HG03097 (cell line): ENCODE data around the gene ZNF831.

Experiments
- ATAC-seq: cut with Tn5 transposase; IDR thresholded peaks from one replicate; pipeline ENCODE4 v1.9.1; 2021; ENCODE audit not compliant: unreplicated experiment, low FRiP score

Gene ZNF831

DNA sequence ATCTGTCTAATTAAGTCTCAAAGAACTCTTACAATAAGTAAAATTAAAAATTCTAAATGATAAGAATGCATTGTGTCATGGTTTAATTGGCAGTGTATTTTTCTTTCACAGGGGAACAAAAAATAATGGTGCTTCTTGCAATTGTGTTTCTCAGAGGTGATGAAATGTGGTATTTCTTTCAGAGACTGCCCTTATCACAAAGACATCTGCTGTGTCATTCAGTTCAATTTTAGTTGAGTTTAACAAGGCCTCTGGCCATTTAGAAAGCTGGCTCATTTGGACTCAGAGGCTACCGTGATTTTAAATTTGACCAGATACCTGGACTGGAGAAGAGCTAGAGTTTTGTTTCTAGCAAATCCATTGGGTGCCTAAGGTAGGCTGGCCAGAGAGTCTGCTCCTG lies 23.6 kb upstream of the ZNF831 start:
- ATAC-seq = no peak

DNA sequence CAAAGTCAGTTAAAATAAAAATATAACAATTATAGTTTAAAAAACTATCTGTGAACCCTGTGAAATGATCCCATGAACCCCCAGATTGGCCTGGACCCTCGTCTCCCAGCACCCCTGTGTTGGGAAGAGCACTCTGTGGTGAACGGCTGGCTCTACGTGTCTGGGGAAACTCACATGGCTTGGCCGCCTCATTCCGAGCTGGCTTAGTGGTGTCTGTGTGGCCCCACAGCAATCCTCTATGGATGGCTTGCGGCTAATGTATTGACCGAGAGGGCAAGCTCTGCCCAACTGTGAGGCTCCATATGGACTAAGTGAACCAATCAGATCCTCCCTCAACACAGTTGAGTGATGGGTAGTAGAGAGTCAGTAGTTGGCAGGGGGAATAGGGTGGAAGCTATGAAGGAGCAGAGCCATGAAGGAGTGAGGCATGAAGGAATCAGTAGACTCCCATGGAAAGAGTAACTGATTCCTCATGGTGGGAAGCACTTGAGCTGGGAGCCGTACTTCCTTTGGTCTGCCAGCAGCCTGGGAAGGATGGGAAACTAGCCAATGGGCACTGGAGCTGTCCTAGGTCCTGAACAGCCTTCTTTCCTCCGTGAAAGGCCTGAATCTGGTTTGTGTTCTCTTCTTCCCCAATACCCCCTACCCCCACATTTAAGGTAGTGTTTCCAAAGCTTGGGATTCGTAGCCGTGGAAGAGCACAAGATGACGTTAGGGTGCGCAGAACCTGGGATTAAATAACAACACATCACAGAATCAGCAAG lies 21.6 kb upstream of the ZNF831 start:
- no peak for ATAC-seq

- no peak for ATAC-seq
These were observed 20.3 kb upstream of the ZNF831 start for GRCh38 chr20:59143326-59143725.

DNA sequence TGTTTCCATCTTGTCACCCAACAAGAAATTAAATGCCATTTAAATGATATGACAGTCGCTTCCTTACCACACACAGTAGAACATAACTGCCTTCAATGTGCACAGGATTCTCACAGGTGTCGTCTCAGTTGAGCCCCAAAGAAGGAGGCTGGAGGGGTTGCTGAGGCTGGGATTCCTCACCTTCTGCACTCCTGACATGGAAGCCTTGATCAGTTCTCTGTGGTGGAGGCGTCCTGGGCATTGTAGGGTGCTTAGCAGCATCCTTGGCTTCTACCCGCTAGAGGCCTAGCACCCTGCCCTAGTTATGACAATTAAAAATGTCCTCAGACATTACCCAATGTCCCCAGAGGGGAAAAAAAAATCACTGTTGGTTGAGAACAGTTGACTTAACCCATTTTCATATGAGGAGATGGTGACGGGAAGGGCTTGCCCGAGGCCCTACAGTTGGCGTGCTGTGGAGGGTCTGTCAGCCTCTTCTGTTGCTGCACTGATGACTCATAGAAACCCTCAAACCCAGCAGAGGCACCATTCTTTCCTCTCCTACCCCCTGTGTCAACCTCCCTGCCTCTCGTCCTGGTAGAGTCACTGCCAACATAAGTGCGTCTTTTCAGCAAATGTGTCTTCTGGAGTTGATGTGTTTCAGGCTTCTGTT lies 19.3 kb upstream of the ZNF831 start:
- ATAC-seq = no peak

- no peak for ATAC-seq
These were observed 18.8 kb upstream of the ZNF831 start for GRCh38 chr20:59144831-59145196.

DNA sequence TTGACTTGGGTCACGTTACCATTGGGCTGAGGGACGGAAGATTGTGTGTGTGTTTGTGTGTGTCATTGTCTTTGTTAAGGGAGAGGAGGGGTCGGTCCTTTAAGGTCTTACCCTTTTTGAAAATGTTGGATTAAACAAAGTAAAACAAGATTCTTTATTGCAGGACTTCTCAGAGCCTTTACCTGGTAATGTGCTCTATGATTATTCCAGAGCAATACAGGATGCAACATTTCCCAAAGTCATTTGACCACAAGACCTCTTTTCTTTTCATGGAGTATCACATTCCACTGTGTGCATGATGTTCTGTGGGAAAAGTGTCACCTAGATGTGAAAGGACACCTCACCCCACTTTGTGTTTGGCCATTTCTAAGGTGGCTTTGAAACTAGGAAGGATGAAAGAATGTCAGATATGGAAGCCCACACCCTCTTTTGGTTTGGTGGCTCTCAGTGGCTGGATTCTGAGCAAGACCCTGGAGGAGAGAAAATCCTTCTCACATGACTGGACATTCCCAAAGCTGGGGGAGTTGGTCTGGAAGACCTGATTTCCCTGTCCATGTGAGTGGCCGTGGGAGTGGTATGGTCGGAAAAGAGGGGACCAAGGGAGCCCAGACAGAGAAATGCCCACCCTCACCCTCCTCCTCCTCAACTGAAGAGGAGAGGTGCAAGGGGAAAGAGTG lies 18.2 kb upstream of the ZNF831 start:
- no peak for ATAC-seq

DNA sequence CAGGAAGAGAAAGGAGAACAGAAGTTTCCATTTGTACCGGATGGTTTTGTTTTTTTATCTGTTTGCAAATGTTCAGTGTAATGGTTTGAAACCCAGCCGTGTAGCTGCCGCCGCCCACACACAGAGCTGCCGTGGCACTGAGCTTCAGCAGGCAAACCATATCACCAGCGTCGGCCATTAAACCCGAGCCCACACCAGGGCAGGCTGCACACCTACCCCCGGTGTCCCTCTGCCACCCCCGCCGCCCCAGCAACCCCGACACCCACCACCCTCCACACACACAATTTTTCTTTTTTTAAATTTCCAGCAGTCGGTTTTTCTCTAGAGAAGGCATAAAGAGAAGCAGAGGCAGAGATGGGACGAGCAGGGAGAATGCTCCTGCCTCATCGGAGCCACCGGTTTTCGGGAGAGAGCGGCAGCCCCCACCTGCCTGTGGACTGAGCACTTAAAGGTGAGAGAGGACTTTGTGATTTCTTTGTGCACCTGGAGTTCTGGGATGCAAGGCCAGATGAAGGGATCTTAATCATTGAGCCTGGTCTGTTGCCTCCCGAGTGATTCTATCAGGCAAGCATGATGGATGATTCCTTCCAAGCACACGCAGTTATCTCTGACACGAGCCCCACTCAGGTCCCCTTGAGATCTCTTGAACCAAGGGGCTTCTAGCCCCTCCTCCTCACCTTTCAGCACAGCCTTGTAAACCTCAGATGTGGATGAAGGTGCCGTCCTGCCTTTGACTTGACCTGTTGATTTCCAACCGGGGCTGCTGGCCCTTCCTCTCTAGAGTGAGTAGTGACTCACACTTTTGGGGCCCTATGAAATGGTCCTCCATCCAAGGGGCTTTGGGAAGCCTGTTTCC lies 17.5 kb upstream of the ZNF831 start:
- no peak for ATAC-seq

GRCh38 chr20:59146780-59147565 lies 16.6 kb upstream of the ZNF831 start:
- ATAC-seq = no peak

DNA sequence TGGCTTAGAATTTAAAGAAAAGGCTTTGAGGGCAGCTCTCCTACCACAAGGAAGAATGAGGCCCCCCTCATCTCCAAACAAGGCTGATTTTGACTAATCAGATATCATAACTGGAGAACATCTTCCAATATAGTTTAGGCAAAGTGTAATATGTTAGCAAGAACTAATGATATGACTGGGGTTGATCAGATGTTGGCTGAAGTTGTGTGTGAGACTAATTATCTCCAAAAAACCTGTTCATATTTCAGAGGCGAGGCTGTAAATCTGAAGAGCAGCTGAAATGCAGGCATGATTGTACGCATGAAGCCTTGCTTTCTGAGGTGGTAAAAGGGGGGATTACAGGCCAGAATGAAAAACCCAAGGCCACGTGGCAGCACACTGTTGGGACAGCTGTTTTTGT lies 16.0 kb upstream of the ZNF831 start:
- ATAC-seq = no peak

- ATAC-seq = no peak
These were observed 14.7 kb upstream of the ZNF831 start for GRCh38 chr20:59148701-59149493.

- no peak for ATAC-seq
These were observed 13.7 kb upstream of the ZNF831 start for GRCh38 chr20:59149678-59150504.

DNA sequence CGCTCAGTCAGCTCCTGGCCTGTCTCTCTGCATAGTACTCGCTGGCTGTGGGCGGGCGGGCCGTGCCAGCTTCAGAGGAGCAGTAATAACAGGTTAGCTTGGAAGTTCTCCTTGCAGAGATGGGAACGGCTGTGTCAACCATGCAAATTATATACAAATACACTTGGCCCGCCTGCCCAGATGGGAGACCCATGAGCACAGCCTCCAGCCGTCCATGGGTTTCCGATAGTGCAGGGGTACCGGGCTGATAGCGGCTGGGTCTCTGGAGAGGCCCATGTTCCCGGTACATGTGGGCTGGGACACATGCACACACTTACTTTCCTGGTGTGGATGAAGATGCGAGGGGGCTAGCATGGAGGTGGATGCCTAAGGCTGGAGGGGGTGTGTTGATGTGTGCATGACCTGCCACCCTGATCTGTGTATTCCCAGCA lies 12.8 kb upstream of the ZNF831 start:
- ATAC-seq = no peak

GRCh38 chr20:59151391-59151790 lies 12.2 kb upstream of the ZNF831 start:
- no peak for ATAC-seq

GRCh38 chr20:59151820-59152219 lies 11.8 kb upstream of the ZNF831 start:
- no peak for ATAC-seq

DNA sequence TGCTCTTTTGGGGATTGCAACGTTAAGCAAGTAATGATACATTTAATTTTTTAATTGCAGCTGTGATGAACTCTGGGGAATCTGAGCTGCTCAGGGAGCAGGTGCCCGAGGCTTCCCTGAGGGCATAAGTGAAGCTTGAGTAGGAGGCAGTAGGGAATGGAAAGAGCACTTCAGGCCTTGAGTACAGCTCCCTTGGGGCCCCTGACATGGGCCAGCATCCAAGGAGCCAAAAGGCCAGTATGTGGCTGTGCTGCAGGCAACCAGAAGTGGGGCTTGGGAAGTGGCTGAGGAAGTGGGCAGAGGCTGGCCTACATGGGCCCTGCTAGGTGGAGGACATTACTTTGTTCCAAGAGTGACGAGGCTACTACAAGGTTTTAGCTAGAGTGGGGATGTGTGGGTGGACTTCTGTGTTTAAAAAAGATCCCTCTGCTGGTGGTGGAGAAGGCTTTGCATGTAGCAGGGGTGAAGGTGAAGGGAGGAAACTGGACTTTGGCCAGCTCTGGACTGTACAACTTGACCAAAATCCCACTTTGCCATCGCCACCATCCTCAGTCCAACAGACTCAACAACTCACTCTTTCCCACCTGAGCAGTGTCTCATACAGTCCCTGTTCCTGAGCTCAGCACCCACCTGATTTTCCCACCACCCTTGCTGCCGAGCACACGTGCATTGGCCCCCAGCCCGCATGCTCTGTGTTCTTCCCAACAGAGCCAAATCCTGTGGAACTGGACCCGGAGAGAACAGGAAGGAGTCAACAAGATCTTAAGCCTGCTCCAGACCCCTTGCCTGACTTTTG lies 10.9 kb upstream of the ZNF831 start:
- ATAC-seq = no peak

DNA sequence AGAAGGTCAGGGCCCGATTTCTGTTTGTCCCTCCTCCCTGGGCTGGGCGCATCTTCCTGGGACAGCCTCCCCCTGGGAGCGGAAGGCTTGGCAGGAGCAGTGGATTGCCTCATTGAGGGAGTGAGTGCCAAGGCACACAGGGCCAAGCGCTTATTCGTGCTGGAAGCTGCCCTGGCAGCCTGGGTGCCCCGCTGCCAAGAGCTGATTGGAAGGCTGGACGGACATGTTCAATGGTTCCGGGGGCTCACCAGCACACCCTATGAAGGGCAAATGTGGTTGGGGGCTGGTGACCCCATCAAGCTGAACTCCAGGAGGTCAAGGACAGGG lies 10.3 kb upstream of the ZNF831 start:
- ATAC-seq = no peak

GRCh38 chr20:59153832-59154231 lies 9.8 kb upstream of the ZNF831 start:
- ATAC-seq = no peak
